ENCODE results near the gene S100A3.

DNA sequence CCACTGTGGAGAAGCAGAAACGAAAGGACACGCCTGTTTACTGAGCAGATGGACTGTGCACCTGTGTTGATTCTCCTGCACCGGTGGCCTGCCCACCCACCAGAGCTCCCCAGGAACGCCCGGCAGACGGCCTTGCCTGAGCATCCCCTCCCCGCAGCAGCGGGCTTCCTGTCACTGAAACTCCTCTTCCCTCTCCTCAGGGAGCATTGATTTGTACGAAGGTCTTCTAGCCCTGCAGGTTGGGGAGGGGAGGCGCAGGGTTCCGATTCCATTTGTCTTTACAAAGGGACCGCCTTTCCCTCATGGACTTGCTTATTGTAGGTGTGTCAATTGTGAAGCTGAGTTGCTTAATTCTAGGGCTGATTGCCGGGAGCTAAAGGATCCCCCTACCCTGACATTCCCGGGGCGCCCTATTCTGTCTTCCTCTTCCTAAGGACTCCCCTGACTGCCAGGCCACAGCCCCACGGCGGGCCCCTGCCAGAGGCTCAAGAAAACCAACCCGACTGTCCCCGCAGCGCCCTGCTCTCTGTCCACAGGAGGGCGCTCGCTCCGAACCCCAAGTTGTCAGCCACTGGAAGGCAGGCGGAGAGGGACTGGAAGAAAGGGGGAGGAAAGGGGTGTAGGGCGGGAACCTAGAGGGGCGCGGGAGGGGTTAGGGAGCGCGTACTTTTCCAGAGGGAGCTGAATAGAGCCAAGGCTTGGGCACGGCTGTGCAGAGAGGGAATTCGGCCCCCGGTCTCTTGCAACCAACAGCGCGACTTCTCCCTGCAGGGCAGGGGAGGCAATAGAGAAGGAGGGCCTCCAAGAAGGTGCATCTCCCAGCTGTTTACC, 16.1 kb downstream of the S100A3 start:
- TF ChIP-seq POLR2A (IDR thresholded peaks at IDR 0.05) (peak in 1 of 2 donors; percentile 1), CTCF (IDR thresholded peaks at IDR 0.05) (peak; percentile 63 to 89 (median 74))
